Spleen (tissue), 7 donors: ENCODE measurements around the gene ZNF581.

ENCODE experiments used
- POLR2A ChIP-seq, 3 donors: fragments of 450-650 bp; IDR thresholded peaks; one replicate each; pipeline ENCODE4 v1.5.1; 2017; ENCODE audit warnings: antibody characterized with exemption in 3 of 3, mild to moderate bottlenecking in 1 of 3
- POLR2AphosphoS5 ChIP-seq, 3 donors: sonication (generic); formaldehyde crosslinking; IDR thresholded peaks; one replicate each; pipeline ENCODE4 v1.5.1; 2017; ENCODE audit warnings: antibody characterized with exemption in 3 of 3
- TF ChIP-seq, protein P1 (sequence below), 11 experiments: fragments of 200-600 bp in 7 of 11; fragments of 450-650 bp in 4 of 11; sonication (generic) in 4 of 11; IDR thresholded peaks in 8 of 11; conservative IDR thresholded peaks in 3 of 11; 1 replicate in 7 of 11; 2 replicates in 4 of 11; pipeline versions ENCODE4 v1.4.0 to v1.8.0; 2016 to 2021; ENCODE audit warnings: antibody characterized with exemption in 11 of 11, inconsistent platforms in 4 of 11, mild to moderate bottlenecking in 1 of 11
- donor health status: DM: no; HTN: no; CAD: no; lungs with moderate emphysema.
- donor health status: DM: no; HTN: no; CAD: no.
- donor health status: DM: no; HTN: no; CAD: no.

DNA sequence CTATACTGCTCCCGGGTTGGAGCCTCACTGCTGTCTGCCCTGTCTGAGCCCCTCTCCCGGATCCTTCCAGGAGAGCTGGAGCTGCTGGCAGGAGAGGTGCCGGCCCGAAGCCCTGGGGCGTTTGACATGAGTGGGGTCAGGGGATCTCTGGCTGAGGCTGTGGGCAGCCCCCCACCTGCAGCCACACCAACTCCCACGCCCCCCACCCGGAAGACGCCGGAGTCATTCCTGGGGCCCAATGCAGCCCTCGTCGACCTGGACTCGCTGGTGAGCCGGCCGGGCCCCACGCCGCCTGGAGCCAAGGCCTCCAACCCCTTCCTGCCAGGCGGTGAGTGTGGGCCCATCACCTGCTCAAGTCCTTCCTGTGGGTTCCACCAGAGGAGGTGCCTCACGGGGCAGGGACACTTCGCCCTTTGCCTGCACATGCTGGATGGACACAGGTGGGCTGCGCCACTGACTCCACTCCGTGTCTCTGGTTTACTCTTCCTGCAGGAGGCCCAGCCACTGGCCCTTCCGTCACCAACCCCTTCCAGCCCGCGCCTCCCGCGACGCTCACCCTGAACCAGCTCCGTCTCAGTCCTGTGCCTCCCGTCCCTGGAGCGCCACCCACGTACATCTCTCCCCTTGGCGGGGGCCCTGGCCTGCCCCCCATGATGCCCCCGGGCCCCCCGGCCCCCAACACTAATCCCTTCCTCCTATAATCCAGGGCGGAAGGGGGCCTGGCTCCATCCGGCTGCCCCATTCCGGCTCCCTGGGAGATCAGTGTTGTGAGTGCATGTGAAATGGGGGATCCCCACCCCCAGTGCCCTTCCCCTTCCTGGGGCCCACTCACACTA is 51.4 kb downstream of the ZNF581 start:
- TF ChIP-seq, protein P1, sequence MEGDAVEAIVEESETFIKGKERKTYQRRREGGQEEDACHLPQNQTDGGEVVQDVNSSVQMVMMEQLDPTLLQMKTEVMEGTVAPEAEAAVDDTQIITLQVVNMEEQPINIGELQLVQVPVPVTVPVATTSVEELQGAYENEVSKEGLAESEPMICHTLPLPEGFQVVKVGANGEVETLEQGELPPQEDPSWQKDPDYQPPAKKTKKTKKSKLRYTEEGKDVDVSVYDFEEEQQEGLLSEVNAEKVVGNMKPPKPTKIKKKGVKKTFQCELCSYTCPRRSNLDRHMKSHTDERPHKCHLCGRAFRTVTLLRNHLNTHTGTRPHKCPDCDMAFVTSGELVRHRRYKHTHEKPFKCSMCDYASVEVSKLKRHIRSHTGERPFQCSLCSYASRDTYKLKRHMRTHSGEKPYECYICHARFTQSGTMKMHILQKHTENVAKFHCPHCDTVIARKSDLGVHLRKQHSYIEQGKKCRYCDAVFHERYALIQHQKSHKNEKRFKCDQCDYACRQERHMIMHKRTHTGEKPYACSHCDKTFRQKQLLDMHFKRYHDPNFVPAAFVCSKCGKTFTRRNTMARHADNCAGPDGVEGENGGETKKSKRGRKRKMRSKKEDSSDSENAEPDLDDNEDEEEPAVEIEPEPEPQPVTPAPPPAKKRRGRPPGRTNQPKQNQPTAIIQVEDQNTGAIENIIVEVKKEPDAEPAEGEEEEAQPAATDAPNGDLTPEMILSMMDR (IDR thresholded peaks at IDR 0.05 in 8 of 11, conservative IDR thresholded peaks at IDR 0.05 in 3 of 11): no peak
- TF ChIP-seq POLR2A (IDR thresholded peaks at IDR 0.05) (no peak), POLR2AphosphoS5 (IDR thresholded peaks at IDR 0.05) (peak in 2 of 3 donors; percentile 18 to 66)
